ENCODE results near the gene GPR32. TPM values are rescaled to one million over a fixed set of nuclear protein-coding genes. Genes with fewer than 3 reads are reported as not detected.
"Not testable (repeated sequence)": the region's sequence is repeated elsewhere in the genome, so short reads cannot be mapped to it uniquely, and the experiment has no call there.

GPR32 gene, protein sequence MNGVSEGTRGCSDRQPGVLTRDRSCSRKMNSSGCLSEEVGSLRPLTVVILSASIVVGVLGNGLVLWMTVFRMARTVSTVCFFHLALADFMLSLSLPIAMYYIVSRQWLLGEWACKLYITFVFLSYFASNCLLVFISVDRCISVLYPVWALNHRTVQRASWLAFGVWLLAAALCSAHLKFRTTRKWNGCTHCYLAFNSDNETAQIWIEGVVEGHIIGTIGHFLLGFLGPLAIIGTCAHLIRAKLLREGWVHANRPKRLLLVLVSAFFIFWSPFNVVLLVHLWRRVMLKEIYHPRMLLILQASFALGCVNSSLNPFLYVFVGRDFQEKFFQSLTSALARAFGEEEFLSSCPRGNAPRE
- not detected for total RNA-seq

DNA sequence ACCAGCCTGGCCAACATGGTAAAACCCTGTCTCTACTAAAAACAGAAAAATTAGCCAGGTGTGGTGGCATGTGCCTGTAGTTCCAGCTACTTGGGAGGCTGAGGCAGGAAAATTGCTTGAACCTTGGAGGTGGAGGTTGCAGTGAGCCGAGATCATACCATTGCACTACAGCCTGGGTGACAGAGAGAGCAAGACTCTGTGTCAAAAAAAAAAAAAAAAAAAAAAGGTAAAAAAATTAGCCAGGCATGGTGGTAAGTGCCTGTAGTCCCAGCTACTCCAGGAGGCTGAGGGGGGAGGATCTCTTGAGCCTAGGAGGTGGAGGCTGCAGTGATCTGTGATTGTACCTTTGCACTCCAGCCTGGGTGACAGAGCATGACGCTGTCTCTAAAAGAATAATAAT is at the start of gene GPR32:
Gene GPR32 (plus strand): TSS at position 301 of the 400 bp plus-strand sequence. CDS start 137 bp downstream, outside the sequence.
- not testable (repeated sequence) for DNase-seq (ENCODE audit: low spot score); ATAC-seq (ENCODE audit: low FRiP score)

DNA sequence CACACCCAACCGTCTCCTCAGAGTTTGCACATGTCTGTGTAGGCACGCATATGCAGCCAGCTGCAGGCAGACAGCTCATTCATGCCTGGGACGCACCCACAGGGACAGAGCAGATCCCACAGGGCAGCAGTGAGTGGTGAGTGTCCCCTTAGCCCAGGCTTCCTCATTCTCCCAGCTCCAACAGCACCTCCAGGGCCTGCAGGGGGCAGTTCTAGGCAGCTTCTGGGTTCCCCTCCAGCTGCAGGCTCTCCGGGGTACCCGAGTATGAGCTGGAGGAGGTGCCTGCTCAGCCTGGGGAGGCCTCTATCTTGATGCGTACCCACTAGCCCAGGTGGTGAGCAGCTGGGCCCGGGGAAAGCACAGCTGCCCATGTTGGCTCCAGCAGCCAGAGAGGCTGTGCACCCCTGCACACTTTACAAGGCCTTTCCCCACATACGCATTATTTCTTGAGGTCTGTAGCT is 49.3 kb upstream of the GPR32 start:
- TF ChIP-seq, protein P1, sequence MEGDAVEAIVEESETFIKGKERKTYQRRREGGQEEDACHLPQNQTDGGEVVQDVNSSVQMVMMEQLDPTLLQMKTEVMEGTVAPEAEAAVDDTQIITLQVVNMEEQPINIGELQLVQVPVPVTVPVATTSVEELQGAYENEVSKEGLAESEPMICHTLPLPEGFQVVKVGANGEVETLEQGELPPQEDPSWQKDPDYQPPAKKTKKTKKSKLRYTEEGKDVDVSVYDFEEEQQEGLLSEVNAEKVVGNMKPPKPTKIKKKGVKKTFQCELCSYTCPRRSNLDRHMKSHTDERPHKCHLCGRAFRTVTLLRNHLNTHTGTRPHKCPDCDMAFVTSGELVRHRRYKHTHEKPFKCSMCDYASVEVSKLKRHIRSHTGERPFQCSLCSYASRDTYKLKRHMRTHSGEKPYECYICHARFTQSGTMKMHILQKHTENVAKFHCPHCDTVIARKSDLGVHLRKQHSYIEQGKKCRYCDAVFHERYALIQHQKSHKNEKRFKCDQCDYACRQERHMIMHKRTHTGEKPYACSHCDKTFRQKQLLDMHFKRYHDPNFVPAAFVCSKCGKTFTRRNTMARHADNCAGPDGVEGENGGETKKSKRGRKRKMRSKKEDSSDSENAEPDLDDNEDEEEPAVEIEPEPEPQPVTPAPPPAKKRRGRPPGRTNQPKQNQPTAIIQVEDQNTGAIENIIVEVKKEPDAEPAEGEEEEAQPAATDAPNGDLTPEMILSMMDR (IDR thresholded peaks at IDR 0.05): no peak
- ATAC-seq (ENCODE audit: low FRiP score): no peak
- DNase-seq (ENCODE audit: low spot score): no peak

DNA sequence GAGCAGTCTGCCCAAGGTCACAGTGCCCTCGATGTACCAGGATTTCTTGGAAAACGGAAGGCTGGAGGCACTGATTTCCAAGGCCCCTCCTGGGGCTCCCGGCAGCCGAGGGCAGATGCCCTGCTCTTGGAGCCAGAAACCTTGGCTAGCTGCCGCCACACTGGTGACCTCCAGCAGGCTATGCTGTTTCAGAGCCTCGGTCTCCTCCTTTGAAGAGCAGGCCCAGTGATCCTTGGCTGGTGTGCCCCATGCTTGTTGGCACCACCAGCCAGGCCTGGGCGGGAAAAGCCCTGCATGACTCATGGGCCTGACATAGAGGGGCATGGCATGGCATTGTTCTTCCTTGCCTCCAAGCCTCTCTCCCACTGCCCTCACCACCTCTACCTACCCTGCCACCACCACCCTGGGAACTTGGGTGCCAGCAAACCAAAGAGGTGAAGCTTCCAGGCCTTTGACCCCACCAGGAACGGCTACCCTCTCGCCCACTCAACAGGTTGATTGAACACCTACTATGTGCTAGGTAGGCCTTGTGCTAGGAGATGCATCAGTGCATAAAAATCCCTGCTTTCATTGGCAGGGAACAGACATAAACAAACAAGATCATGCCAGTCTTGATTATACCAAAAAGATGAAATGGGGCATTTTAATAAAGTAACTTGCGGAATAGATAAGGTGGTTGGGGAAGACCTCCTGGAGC is 48.7 kb upstream of the GPR32 start:
- ATAC-seq (ENCODE audit: low FRiP score) (no peak), DNase-seq (ENCODE audit: low spot score) (no peak)
- TF ChIP-seq, protein P1 (IDR thresholded peaks at IDR 0.05): no peak

DNA sequence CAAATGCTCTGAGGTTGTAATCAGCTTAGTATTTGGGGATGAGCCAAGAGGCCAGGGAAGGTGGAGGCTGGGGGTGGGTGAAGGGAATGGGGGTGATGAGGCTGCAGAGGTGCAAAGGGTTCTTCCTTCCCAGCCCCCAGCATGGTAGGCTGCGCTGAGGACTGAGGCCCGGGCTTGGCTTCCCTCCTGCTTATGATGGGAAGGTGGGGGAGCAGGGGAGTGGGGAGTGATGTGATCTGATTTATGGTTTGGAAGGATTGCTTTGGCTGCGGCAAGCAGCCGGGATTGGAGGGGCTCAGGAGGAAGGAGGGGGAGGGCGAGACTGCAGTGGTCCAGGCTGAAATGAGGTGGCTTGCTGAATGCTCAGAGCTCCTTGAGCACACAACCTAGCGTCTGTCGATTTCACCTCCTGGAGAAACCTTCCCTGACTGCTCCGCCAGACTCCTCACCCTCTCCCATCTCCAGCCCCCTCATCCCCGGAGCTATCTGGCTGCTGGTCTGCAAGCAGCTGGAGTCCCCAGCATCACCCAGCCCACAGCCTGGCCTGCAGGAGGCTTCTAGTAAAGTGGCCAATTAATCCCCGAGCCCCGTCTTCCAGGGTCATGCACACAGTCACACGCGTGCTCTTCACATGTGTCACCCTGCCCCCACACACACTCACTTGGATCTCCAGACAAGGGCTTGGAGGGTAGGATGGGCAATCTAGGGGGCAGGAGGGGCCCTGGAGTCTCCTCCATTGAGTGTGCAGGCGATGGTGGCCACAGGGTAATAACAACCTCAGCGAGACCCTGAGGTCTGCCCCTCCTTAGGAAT is 47.9 kb upstream of the GPR32 start:
- DNase-seq (ENCODE audit: low spot score) (no peak), ATAC-seq (ENCODE audit: low FRiP score) (no peak)
- TF ChIP-seq, protein P1 (IDR thresholded peaks at IDR 0.05): no peak

DNA sequence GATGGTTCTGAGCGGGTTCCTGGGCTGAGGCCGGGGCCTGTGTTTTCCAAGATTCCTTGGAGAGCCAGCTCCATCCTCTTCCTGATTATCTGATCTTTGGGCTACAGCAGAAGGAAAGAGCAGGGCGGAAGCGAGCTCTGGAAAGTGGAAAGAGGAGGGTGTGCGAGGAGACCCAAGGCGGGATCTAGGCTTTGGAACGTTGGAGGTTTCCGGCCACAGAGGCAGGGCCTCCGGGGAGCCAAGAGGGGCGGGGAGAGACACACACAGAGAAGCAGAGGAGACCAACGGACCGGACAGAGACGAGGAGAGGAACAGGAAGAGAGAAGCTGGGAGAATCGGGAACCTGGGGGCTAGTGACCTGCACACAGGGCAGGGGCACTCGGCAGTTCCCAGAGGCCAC is 47.2 kb upstream of the GPR32 start, which contains the start of gene CLEC11A:
Gene CLEC11A (plus strand): TSS at position 296 of the 400 bp plus-strand sequence. CDS start 162 bp downstream, outside the sequence.
- no peak for ATAC-seq (ENCODE audit: low FRiP score)
- TF ChIP-seq, protein P1 (IDR thresholded peaks at IDR 0.05): no peak
- no peak for DNase-seq (ENCODE audit: low spot score)

DNA sequence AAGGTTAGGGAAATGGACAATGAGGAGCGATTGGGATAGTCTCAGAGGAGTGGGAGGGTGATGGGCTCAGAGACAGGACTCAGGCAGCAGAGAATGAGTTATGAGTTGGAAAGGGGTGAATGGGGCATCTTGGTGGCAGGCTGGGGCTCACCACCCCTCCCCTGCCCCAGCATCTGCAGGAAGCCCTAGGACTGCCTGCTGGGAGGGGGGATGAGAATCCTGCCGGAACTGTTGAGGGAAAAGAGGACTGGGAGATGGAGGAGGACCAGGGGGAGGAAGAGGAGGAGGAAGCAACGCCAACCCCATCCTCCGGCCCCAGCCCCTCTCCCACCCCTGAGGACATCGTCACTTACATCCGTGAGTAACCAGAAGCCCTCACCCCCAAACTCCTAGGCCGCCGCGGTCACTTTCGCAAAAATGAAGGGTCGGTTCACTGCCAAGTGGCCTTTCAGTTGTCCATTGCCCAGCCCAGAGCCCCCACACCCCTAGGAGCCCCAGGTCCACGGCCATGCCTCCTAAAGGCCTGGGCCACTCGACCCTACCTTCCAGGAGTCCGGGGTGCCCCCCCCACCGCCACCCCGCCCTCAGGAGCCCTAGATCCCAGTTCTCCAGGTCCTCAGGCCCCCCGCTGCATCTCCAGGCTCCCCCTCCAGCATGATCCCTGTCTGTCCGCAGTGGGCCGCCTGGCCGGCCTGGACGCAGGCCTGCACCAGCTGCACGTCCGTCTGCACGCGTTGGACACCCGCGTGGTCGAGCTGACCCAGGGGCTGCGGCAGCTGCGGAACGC is 46.3 kb upstream of the GPR32 start:
- ATAC-seq (ENCODE audit: low FRiP score): no peak
- DNase-seq (ENCODE audit: low spot score): no peak
- TF ChIP-seq, protein P1 (IDR thresholded peaks at IDR 0.05): no peak
